K562 (cell line): ENCODE measurements around the gene PPT2. TPM values are rescaled to one million over a fixed set of nuclear protein-coding genes. Genes with fewer than 3 reads are reported as not detected.

Source experiments
- ASH1L ChIP-seq: fragments of 450-650 bp; IDR thresholded peaks from 2 replicates; pipeline ENCODE4 v1.6.1; 2018; ENCODE audit warnings: borderline replicate concordance, mild to moderate bottlenecking, low read depth; ENCODE audit not compliant: partially characterized antibody
- HMBOX1 ChIP-seq: sonication (generic); IDR thresholded peaks from 2 replicates; pipeline ENCODE4 v1.6.1; 2016
- HMGXB4 ChIP-seq: sonication (generic); formaldehyde crosslinking; IDR thresholded peaks from 2 replicates; pipeline ENCODE4 v1.8.1; 2023; ENCODE audit warnings: mild to moderate bottlenecking, missing genetic modification reagents
- HOMEZ ChIP-seq: fragments of 250-450 bp; sonication (Bioruptor Pico); IDR thresholded peaks from 2 replicates; pipeline ENCODE4 v1.4.0; 2020; ENCODE audit warnings: mild to moderate bottlenecking, moderate library complexity
- MLLT1 ChIP-seq, 2 experiments: fragments of 450-650 bp; IDR thresholded peaks; 2 replicates each; pipeline ENCODE4 v1.6.1; 2016
- NBN ChIP-seq: fragments of 450-650 bp; IDR thresholded peaks from 2 replicates; pipeline ENCODE4 v1.6.1; 2016; ENCODE audit warnings: low read depth, mild to moderate bottlenecking
- NR4A1 ChIP-seq, 2 experiments: fragments of 250-450 bp in 1 of 2; fragments of 450-650 bp in 1 of 2; sonication (Bioruptor Pico) in 1 of 2; IDR thresholded peaks; 2 replicates each; pipeline versions ENCODE4 v1.4.0 to v1.6.1; 2016 to 2020; ENCODE audit warnings: mild to moderate bottlenecking in 2 of 2, missing compliant biosample characterization in 1 of 2, missing genetic modification characterization in 1 of 2, moderate library complexity in 1 of 2
- POLR3A ChIP-seq: IDR thresholded peaks from 2 replicates; pipeline ENCODE4 v1.6.1; 2011; ENCODE audit warnings: borderline replicate concordance, mild to moderate bottlenecking, moderate library complexity; ENCODE audit not compliant: insufficient read length, insufficient read depth; ENCODE audit errors: extremely low read depth
- RBBP5 ChIP-seq: fragments of 200-600 bp; sonication (generic); IDR thresholded peaks from 2 replicates; pipeline ENCODE4 v1.6.1; 2012; ENCODE audit warnings: borderline replicate concordance, mild to moderate bottlenecking, low read length, control low read depth, inconsistent platforms; ENCODE audit not compliant: insufficient read depth, poor library complexity, severe bottlenecking
- RERE ChIP-seq: sonication (generic); formaldehyde crosslinking; IDR thresholded peaks from 2 replicates; pipeline ENCODE4 v1.8.0; 2023; ENCODE audit warnings: missing genetic modification reagents, mild to moderate bottlenecking, borderline replicate concordance
- TEAD4 ChIP-seq, 2 experiments: sonication (generic) in 1 of 2; formaldehyde crosslinking in 1 of 2; IDR thresholded peaks; 2 replicates each; pipeline versions ENCODE4 v1.6.1 to v1.8.0; 2012 to 2022; ENCODE audit warnings: borderline replicate concordance in 1 of 2, inconsistent platforms in 1 of 2, low read length in 1 of 2, mild to moderate bottlenecking in 1 of 2, missing genetic modification reagents in 1 of 2
- ZNF77 ChIP-seq: fragments of 250-450 bp; sonication (Bioruptor Pico); IDR thresholded peaks from 2 replicates; pipeline ENCODE4 v1.5.0; 2020
- polyA plus RNA-seq, 8 experiments: library from polyadenylated mRNA; depleted of rRNA in 4 of 8; stranded (reverse) in 5 of 8; unstranded in 3 of 8; fragments of >200 nt; fragmentation: Nextera tagmentation in 2 of 8; fragmentation: Illumina TruSeq in 1 of 8; extraction: Ambion mirVana in 2 of 8; extraction: Trizol in 1 of 8; gene quantifications; 2 replicates each; pipeline versions ENCODE4 v1.2.1 to v1.2.3, GENCODE V29; 2011 to 2014; ENCODE audit warnings: inconsistent platforms in 1 of 8, missing spikeins in 1 of 8
- total RNA-seq, 7 experiments: library from RNA; depleted of rRNA in 6 of 7; stranded (reverse); fragments of >200 nt in 6 of 7; fragmentation: Illumina TruSeq in 2 of 7; extraction: Trizol in 2 of 7; gene quantifications; 2 replicates each; pipeline versions ENCODE4 v1.2.1 to v1.2.3, GENCODE V29; 2011 to 2021; ENCODE audit warnings: low replicate concordance in 1 of 7

PPT2 gene
- total and polyA plus RNA-seq, 9 of the 15 experiments (the other 6 are each of a cell fraction or from before 2014, with no cell fraction given): 27.4 to 98.8 (median 69.9) TPM

- TF ChIP-seq MLLT1 (IDR thresholded peaks at IDR 0.05): peak in 1 of 2 experiments; percentile 87; a peak in 1 of 4 replicates
- TF ChIP-seq NR4A1 (CRISPR knock-in tag; IDR thresholded peaks at IDR 0.05): no peak
- no peak for TF ChIP-seq NR4A1 (tag; IDR thresholded peaks at IDR 0.05)
- peak; percentile 88; the same call in 1 of the 2 replicates for TF ChIP-seq RERE (CRISPR knock-in tag)
- TF ChIP-seq HOMEZ (CRISPR knock-in tag): no peak
- TF ChIP-seq HMBOX1: no peak
- peak; percentile 75 for TF ChIP-seq RBBP5
- TF ChIP-seq TEAD4 (IDR thresholded peaks at IDR 0.05; ENCODE audit: low read length): no peak
- no peak for TF ChIP-seq TEAD4 (CRISPR knock-in tag; IDR thresholded peaks at IDR 0.05; ENCODE audit: borderline replicate concordance)
- TF ChIP-seq NBN: peak; percentile 85
- TF ChIP-seq ASH1L: peak; percentile 54
- no peak for TF ChIP-seq POLR3A
- no peak for TF ChIP-seq HMGXB4 (CRISPR knock-in tag)
- TF ChIP-seq ZNF77: no peak
These were observed 22.0 kb downstream of the PPT2 start, which contains the start of gene AGPAT1 (continued) for GRCh38 chr6:32175711-32176475.
